Trophoblast cell (in vitro differentiated cells and primary cell): ENCODE measurements around the gene DAD1.
A peak's percentile ranks its signal among the peaks of the same experiment; 100 is the strongest.

Experiments
- DNase-seq, 2 donors: peaks; one replicate each; pipeline ENCODE4 v3.0.0-alpha.2; 2016
- H2AFZ ChIP-seq: 2 replicates; pipeline ENCODE4 v1.6.1; 2013; ENCODE audit warnings: low read length, moderate library complexity, mild to moderate bottlenecking; ENCODE audit not compliant: insufficient read depth, poor library complexity
- H2AK5ac ChIP-seq: 2 replicates; pipeline ENCODE4 v1.6.1; 2013; ENCODE audit warnings: mild to moderate bottlenecking, low read length
- H2BK120ac ChIP-seq: 2 replicates; pipeline ENCODE4 v1.6.1; 2013; ENCODE audit warnings: low read length, mild to moderate bottlenecking, moderate library complexity; ENCODE audit not compliant: insufficient read depth, poor library complexity
- H2BK12ac ChIP-seq: 2 replicates; pipeline ENCODE4 v1.6.1; 2013; ENCODE audit warnings: mild to moderate bottlenecking, low read length, moderate library complexity
- H2BK5ac ChIP-seq: 2 replicates; pipeline ENCODE4 v1.6.1; 2013; ENCODE audit warnings: low read length, low read depth, moderate library complexity, mild to moderate bottlenecking; ENCODE audit not compliant: poor library complexity
- H3K14ac ChIP-seq: 2 replicates; pipeline ENCODE4 v1.6.1; 2013; ENCODE audit warnings: mild to moderate bottlenecking, low read length
- H3K18ac ChIP-seq: 2 replicates; pipeline ENCODE4 v1.6.1; 2013; ENCODE audit warnings: mild to moderate bottlenecking, low read length
- H3K23ac ChIP-seq: 2 replicates; pipeline ENCODE4 v1.6.1; 2013; ENCODE audit warnings: low read length
- H3K27ac ChIP-seq: 2 replicates; pipeline ENCODE4 v1.5.1; 2013; ENCODE audit warnings: low read depth, mild to moderate bottlenecking, inconsistent platforms, low read length, moderate library complexity
- H3K27me3 ChIP-seq: 2 replicates; pipeline ENCODE4 v1.6.1; 2013; ENCODE audit warnings: inconsistent platforms, mild to moderate bottlenecking, low read length, moderate library complexity; ENCODE audit not compliant: insufficient read depth
- H3K36me3 ChIP-seq, 2 experiments: 1 replicate in 1 of 2; 2 replicates in 1 of 2; pipeline ENCODE4 v1.6.1; 2013; ENCODE audit warnings: low read length in 2 of 2, mild to moderate bottlenecking in 2 of 2, moderate library complexity in 1 of 2; ENCODE audit not compliant: insufficient read depth in 2 of 2, control insufficient read depth in 1 of 2
- H3K4ac ChIP-seq: 2 replicates; pipeline ENCODE4 v1.6.1; 2013; ENCODE audit warnings: low read depth, mild to moderate bottlenecking, low read length, moderate library complexity
- H3K4me1 ChIP-seq, 2 experiments: 1 replicate in 1 of 2; 2 replicates in 1 of 2; pipeline ENCODE4 v1.6.1; 2013; ENCODE audit warnings: low read length in 2 of 2, mild to moderate bottlenecking in 2 of 2, moderate library complexity in 1 of 2; ENCODE audit not compliant: insufficient read depth in 2 of 2, control insufficient read depth in 1 of 2
- H3K4me2 ChIP-seq: 2 replicates; pipeline ENCODE4 v1.6.1; 2013; ENCODE audit warnings: inconsistent platforms, mild to moderate bottlenecking, low read length, moderate library complexity
- H3K4me3 ChIP-seq: 2 replicates; pipeline ENCODE4 v1.5.1; 2013; ENCODE audit warnings: mild to moderate bottlenecking, low read depth, low read length, inconsistent platforms
- H3K79me1 ChIP-seq: one replicate; pipeline ENCODE4 v1.6.1; 2013; ENCODE audit warnings: low read length
- H3K79me2 ChIP-seq: 2 replicates; pipeline ENCODE4 v1.6.1; 2013; ENCODE audit warnings: low read length, mild to moderate bottlenecking; ENCODE audit not compliant: control insufficient read depth, insufficient read depth, poor library complexity
- H3K9ac ChIP-seq: 2 replicates; pipeline ENCODE4 v1.6.1; 2013; ENCODE audit warnings: mild to moderate bottlenecking, low read length
- H3K9me3 ChIP-seq: 2 replicates; pipeline ENCODE4 v1.6.1; 2013; ENCODE audit warnings: low read depth, mild to moderate bottlenecking, control low read depth, inconsistent platforms, low read length; ENCODE audit not compliant: insufficient read depth
- H4K12ac ChIP-seq: 2 replicates; pipeline ENCODE4 v1.6.1; 2013; ENCODE audit warnings: low read depth, mild to moderate bottlenecking, low read length, moderate library complexity
- H4K8ac ChIP-seq: 2 replicates; pipeline ENCODE4 v1.6.1; 2013; ENCODE audit warnings: low read depth, mild to moderate bottlenecking, low read length, moderate library complexity
- H4K91ac ChIP-seq: one replicate; pipeline ENCODE4 v1.6.1; 2013; ENCODE audit warnings: low read depth, mild to moderate bottlenecking, low read length, moderate library complexity
- WGBS: extraction: QIAGEN DNeasy Blood & Tissue Kit; methylation state at CpG from one replicate; pipeline ENCODE4 v1.1.7; 2013; ENCODE audit warnings: missing lambda C conversion rate; ENCODE audit not compliant: insufficient read length, insufficient coverage; ENCODE audit errors: extremely low coverage; 5-methylcytosine and 5-hydroxymethylcytosine counted together

Gene DAD1

DNA sequence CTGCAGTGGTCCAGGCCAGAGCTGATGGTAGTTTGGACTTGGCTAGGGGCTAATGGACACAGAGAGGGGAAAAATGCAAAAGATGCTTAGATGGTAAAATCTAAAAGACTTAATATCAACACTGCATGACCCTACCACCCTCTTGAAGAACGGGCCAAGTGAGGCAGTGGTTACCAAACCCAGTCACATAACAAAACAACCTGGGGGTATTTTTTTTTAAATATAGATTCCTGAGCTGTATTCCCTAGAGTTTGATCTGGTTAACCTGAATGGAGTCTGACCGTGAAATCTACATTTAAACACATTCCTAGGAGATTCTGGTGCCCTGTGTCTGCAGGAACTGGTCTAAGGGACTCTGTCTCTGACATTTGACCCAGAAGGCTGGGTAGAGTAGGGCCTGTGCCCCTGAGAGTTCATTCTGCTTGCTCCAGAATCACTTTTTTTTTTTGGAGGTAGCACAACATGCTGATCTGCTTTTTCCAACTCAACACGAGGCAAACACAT, 24.8 kb upstream of the DAD1 start:
- no peak overlapping the region for H3K9ac ChIP-seq
- peaks cover 15% of the 10 kb centered on the region for H3K79me1 ChIP-seq
- peak overlapping the region; percentile 67 for H2BK12ac ChIP-seq
- peak overlapping the region; percentile 67 for H4K91ac ChIP-seq
- peak overlapping the region; percentile 90 for H2BK120ac ChIP-seq
- no peak overlapping the region for H3K4me3 ChIP-seq
- peak overlapping the region; percentile 89 for H2BK5ac ChIP-seq
- H3K18ac ChIP-seq: peak overlapping the region; percentile 3
- peak overlapping the region; percentile 3 for H3K4me2 ChIP-seq
- no peaks in the 10 kb centered on the region for H3K9me3 ChIP-seq
- H3K14ac ChIP-seq: peak overlapping the region; percentile 4
- no peak overlapping the region for H3K23ac ChIP-seq
- H3K27me3 ChIP-seq: no peaks in the 10 kb centered on the region
- no peak overlapping the region for H4K12ac ChIP-seq
- H3K36me3 ChIP-seq: peaks cover 19 to 26% of the 10 kb centered on the region in 2 experiments
- peak overlapping the region; percentile 86 for H3K27ac ChIP-seq
- no peaks in the 10 kb centered on the region for H3K79me2 ChIP-seq
- H2AFZ ChIP-seq: no peak overlapping the region
- no CpG with 5 or more reads among the region's 3 CpGs for WGBS
- DNase-seq: peak; percentile 5 to 30
- H3K4me1 ChIP-seq: peaks cover 8 to 9% of the 10 kb centered on the region in 2 experiments
- peak overlapping the region; percentile 18 for H2AK5ac ChIP-seq
- H3K4ac ChIP-seq: no peak overlapping the region
- peak overlapping the region; percentile 49 for H4K8ac ChIP-seq

GRCh38 chr14:22613106-22613695, 24.2 kb upstream of the DAD1 start:
- WGBS: no CpG with 5 or more reads among the region's 2 CpGs
- Histone ChIP-seq H2AFZ (no peak overlapping the region), H4K12ac (no peak overlapping the region), H3K79me2 (no peaks in the 10 kb centered on the region), H3K27me3 (no peaks in the 10 kb centered on the region), H3K18ac (peak overlapping the region; percentile 3), H3K14ac (peak overlapping the region; percentile 4), H4K91ac (peak overlapping the region; percentile 67), H2AK5ac (peak overlapping the region; percentile 18), H3K36me3 (peaks cover 19 to 27% of the 10 kb centered on the region in 2 experiments), H4K8ac (peak overlapping the region; percentile 49), H2BK120ac (peak overlapping the region; percentile 90), H3K27ac (peak overlapping the region; percentile 86), H3K4me3 (no peak overlapping the region), H3K4me1 (peaks cover 8 to 9% of the 10 kb centered on the region in 2 experiments), H3K4me2 (peak overlapping the region; percentile 1), H3K9me3 (no peaks in the 10 kb centered on the region), H3K9ac (no peak overlapping the region), H3K79me1 (peaks cover 15% of the 10 kb centered on the region), H3K4ac (no peak overlapping the region), H3K23ac (no peak overlapping the region), H2BK5ac (peak overlapping the region; percentile 89), H2BK12ac (peak overlapping the region; percentile 67)
- peak in 1 of 2 donors; percentile 17 for DNase-seq

- no CpG with 5 or more reads among the region's 2 CpGs for WGBS
- no peak overlapping the region for H2BK5ac ChIP-seq
- H3K4me2 ChIP-seq: no peak overlapping the region
- H3K9ac ChIP-seq: no peak overlapping the region
- H4K12ac ChIP-seq: no peak overlapping the region
- DNase-seq: no peak
- no peak overlapping the region for H2BK120ac ChIP-seq
- peaks cover 15% of the 10 kb centered on the region for H3K79me1 ChIP-seq
- H4K91ac ChIP-seq: no peak overlapping the region
- H3K4me1 ChIP-seq: peaks cover 8 to 9% of the 10 kb centered on the region in 2 experiments
- H3K23ac ChIP-seq: no peak overlapping the region
- no peak overlapping the region for H3K4me3 ChIP-seq
- no peaks in the 10 kb centered on the region for H3K27me3 ChIP-seq
- H2AK5ac ChIP-seq: no peak overlapping the region
- no peak overlapping the region for H3K4ac ChIP-seq
- H3K36me3 ChIP-seq: peaks cover 30 to 41% of the 10 kb centered on the region in 2 experiments
- H3K9me3 ChIP-seq: no peaks in the 10 kb centered on the region
- H3K14ac ChIP-seq: no peak overlapping the region
- H3K79me2 ChIP-seq: no peaks in the 10 kb centered on the region
- H4K8ac ChIP-seq: no peak overlapping the region
- no peak overlapping the region for H3K18ac ChIP-seq
- no peak overlapping the region for H2AFZ ChIP-seq
- no peak overlapping the region for H3K27ac ChIP-seq
- no peak overlapping the region for H2BK12ac ChIP-seq
Measured at GRCh38 chr14:22610931-22611330, 21.9 kb upstream of the DAD1 start.

DNA sequence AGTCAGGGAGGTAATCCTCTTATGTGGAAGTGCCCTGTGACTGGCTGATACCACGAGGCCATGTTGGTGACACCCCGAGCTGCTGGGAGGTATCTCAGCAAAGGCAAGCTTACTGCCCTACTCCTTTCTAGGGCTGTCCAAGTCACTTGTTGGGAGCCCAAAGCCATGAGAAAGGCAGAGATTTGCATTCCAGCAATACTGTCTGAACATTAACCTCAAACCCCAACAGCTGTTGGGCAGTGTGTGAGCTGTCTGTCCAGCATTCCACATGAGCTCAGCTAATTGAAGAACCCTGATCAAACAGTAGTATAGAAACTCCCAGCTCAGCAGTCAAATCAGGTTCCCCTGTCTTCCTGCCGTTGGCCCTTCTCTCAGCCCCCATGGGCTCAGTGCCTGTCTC, 18.3 kb upstream of the DAD1 start:
- no peak overlapping the region for H4K91ac ChIP-seq
- no peak overlapping the region for H2BK12ac ChIP-seq
- DNase-seq: no peak
- no CpG with 5 or more reads among the region's 3 CpGs for WGBS
- no peaks in the 10 kb centered on the region for H3K9me3 ChIP-seq
- no peak overlapping the region for H3K18ac ChIP-seq
- H3K14ac ChIP-seq: no peak overlapping the region
- no peak overlapping the region for H3K4me2 ChIP-seq
- no peak overlapping the region for H3K4ac ChIP-seq
- no peak overlapping the region for H3K9ac ChIP-seq
- peaks cover under 1% of the 10 kb centered on the region for H3K79me1 ChIP-seq
- H2BK5ac ChIP-seq: no peak overlapping the region
- H2BK120ac ChIP-seq: no peak overlapping the region
- H3K79me2 ChIP-seq: no peaks in the 10 kb centered on the region
- H3K36me3 ChIP-seq: peaks cover 48 to 65% of the 10 kb centered on the region in 2 experiments
- H3K4me3 ChIP-seq: no peak overlapping the region
- H2AK5ac ChIP-seq: no peak overlapping the region
- no peak overlapping the region for H4K12ac ChIP-seq
- H3K4me1 ChIP-seq: peaks cover 0 to 7% of the 10 kb centered on the region in 2 experiments
- no peak overlapping the region for H4K8ac ChIP-seq
- no peak overlapping the region for H2AFZ ChIP-seq
- no peaks in the 10 kb centered on the region for H3K27me3 ChIP-seq
- H3K23ac ChIP-seq: no peak overlapping the region
- H3K27ac ChIP-seq: no peak overlapping the region
